ENCODE measurements around the gene DCLRE1A. TPM values are rescaled to one million over a fixed set of nuclear protein-coding genes. Genes with fewer than 3 reads are reported as not detected.

The DCLRE1A gene
- total and polyA plus RNA-seq, 9 of the 15 experiments (the other 6 are each of a cell fraction or from before 2014, with no cell fraction given), result 8.5 to 25.5 (median 15.5) TPM

DNA sequence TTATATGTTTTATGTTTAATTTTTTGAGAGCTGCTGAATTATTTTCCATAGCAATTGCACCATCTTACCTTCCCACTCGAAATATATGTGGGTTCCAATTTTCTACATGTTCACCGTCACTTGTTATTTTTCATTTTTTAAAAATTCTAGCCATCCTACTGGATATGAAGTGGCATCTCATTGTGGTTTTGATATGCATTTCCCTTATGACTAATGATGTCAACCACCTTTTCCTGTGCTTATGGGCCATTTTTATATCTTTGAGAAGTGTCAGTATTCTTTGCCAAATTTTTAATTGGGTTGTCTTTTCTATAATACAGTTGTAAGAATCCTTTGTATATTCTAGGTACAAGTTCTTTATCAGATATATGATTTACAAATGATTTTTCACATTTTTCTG lies 28.4 kb upstream of the DCLRE1A start:
- DNase-seq (ENCODE audit: extremely low read depth in 1 of 4, low spot score in 3 of 4) (no peak), FAIRE-seq (no peak), ATAC-seq (no peak)
- H3K4me1 ChIP-seq (replicated peaks in 1 of 2; ENCODE audit: control insufficient read depth in 2 of 2, insufficient read depth in 2 of 2, low read length in 2 of 2), result no peaks in the 10 kb centered on the region
- no peak overlapping the region for H3K4me2 ChIP-seq (ENCODE audit: insufficient read depth, low read length)
- CTCF ChIA-PET (ENCODE audit: low intra/inter-chr PET ratio), result no interaction called here
- no peaks in the 10 kb centered on the region for H3K9me1 ChIP-seq (ENCODE audit: control insufficient read depth, insufficient read depth, low read length)
- POLR2A ChIA-PET, result no interaction called here
- H3K79me2 ChIP-seq (ENCODE audit: control insufficient read depth, insufficient read depth, low read length), result 0 out of 3 replicates have a peak, but pooled peaks cover 2% of the 10 kb centered on the region
- intact Hi-C loops (cut with micrococcal nuclease), result no loop called here
- no peaks in the 10 kb centered on the region for H3K9me3 ChIP-seq (replicated peaks; ENCODE audit: control insufficient read depth, insufficient read depth, low read depth, low read length)
- WGBS (ENCODE audit: insufficient coverage, low coverage, missing lambda C conversion rate), result 87% methylated on average over 2 of the region's 2 CpGs
- H2AFZ ChIP-seq (ENCODE audit: low read depth, low read length), result no peak overlapping the region
- in situ Hi-C loops (cut with MboI), result no loop called here
- no peak overlapping the region for H3K4me3 ChIP-seq
- no peaks in the 10 kb centered on the region for H3K27me3 ChIP-seq (ENCODE audit: control insufficient read depth in 2 of 2, insufficient read depth in 2 of 2, low read length in 2 of 2)
- no peaks in the 10 kb centered on the region for H4K20me1 ChIP-seq (replicated peaks; ENCODE audit: control insufficient read depth, insufficient read depth, low read length)
- no TSS peak for BruUV-seq (replicated peaks)
- TF ChIP-seq DNMT1 (IDR thresholded peaks at IDR 0.05) (no peak), ZNF212 (CRISPR knock-in tag; IDR thresholded peaks at IDR 0.05) (no peak), ZNF23 (CRISPR knock-in tag; IDR thresholded peaks at IDR 0.05) (no peak), PTTG1 (tag; IDR thresholded peaks at IDR 0.05; ENCODE audit: low read depth) (no peak), ZNF507 (tag; conservative IDR thresholded peaks at IDR 0.05) (no peak), E2F3 (CRISPR knock-in tag; IDR thresholded peaks at IDR 0.05) (no peak), FIP1L1 (IDR thresholded peaks at IDR 0.05; ENCODE audit: low read depth, low read length, poor library complexity, severe bottlenecking) (no peak)
- no peak overlapping the region for H3K27ac ChIP-seq (ENCODE audit: extremely low read depth, low read depth, low read length)
- H3K36me3 ChIP-seq (ENCODE audit: control insufficient read depth, insufficient read depth, low read length), result peaks cover 50% of the 10 kb centered on the region; the same call in 2 of the 3 replicates
- no peak overlapping the region for H3K9ac ChIP-seq (ENCODE audit: insufficient read depth in 1 of 2, low read depth in 2 of 2, low read length in 2 of 2)

DNA sequence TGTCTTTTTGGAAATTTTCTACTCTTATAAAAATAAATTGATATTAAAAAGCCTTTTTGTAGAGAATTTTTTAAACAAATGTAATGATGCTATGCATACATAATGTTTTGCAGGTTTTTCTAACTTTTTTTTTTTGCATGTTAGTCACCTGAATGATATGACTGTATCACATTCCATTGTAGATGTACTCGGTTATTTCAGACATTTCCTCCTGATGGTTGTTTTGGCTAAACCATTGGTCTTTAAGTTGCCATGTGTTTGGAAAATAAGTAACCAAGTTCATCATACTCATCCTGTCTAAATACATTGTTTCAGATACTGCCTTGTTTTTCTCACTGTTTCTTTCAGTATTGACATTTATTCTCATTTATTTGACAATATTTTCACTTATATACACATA lies 26.4 kb upstream of the DCLRE1A start:
- BruUV-seq (replicated peaks), result no TSS peak
- POLR2A ChIA-PET, result no interaction called here
- H3K9me1 ChIP-seq (ENCODE audit: control insufficient read depth, insufficient read depth, low read length), result no peaks in the 10 kb centered on the region
- H3K27me3 ChIP-seq (ENCODE audit: control insufficient read depth in 2 of 2, insufficient read depth in 2 of 2, low read length in 2 of 2), result no peaks in the 10 kb centered on the region
- H3K9ac ChIP-seq (ENCODE audit: insufficient read depth in 1 of 2, low read depth in 2 of 2, low read length in 2 of 2), result no peak overlapping the region
- no peak overlapping the region for H2AFZ ChIP-seq (ENCODE audit: low read depth, low read length)
- intact Hi-C loops (cut with micrococcal nuclease) (no loop called here), in situ Hi-C loops (cut with MboI) (no loop called here)
- peaks cover 7% of the 10 kb centered on the region for H3K79me2 ChIP-seq (ENCODE audit: control insufficient read depth, insufficient read depth, low read length)
- DNase-seq (ENCODE audit: extremely low read depth in 1 of 4, low spot score in 3 of 4), result no peak
- no peak overlapping the region for H3K4me2 ChIP-seq (ENCODE audit: insufficient read depth, low read length)
- CTCF ChIA-PET (ENCODE audit: low intra/inter-chr PET ratio), result no interaction called here
- no peaks in the 10 kb centered on the region for H4K20me1 ChIP-seq (replicated peaks; ENCODE audit: control insufficient read depth, insufficient read depth, low read length)
- no peaks in the 10 kb centered on the region for H3K9me3 ChIP-seq (replicated peaks; ENCODE audit: control insufficient read depth, insufficient read depth, low read depth, low read length)
- WGBS (ENCODE audit: insufficient coverage, low coverage, missing lambda C conversion rate), result 93% methylated on average over 1 of the region's 1 CpG
- TF ChIP-seq WHSC1 (IDR thresholded peaks at IDR 0.05; ENCODE audit: low read length) (no peak), NFE2L1 (tag; IDR thresholded peaks at IDR 0.05; ENCODE audit: borderline replicate concordance, low read depth) (no peak), MXI1 (IDR thresholded peaks at IDR 0.05; ENCODE audit: low read depth, low read length) (no peak)
- TF ChIP-seq, protein P1, sequence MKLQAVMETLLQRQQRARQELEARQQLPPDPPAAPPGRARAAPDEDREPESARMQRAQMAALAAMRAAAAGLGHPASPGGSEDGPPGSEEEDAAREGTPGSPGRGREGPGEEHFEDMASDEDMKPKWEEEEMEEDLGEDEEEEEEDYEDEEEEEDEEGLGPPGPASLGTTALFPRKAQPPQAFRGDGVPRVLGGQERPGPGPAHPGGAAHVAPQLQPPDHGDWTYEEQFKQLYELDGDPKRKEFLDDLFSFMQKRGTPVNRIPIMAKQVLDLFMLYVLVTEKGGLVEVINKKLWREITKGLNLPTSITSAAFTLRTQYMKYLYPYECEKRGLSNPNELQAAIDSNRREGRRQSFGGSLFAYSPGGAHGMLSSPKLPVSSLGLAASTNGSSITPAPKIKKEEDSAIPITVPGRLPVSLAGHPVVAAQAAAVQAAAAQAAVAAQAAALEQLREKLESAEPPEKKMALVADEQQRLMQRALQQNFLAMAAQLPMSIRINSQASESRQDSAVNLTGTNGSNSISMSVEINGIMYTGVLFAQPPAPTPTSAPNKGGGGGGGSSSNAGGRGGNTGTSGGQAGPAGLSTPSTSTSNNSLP (IDR thresholded peaks at IDR 0.05; ENCODE audit: borderline replicate concordance, low read depth, low read length), result no peak
- TF ChIP-seq, protein P2, sequence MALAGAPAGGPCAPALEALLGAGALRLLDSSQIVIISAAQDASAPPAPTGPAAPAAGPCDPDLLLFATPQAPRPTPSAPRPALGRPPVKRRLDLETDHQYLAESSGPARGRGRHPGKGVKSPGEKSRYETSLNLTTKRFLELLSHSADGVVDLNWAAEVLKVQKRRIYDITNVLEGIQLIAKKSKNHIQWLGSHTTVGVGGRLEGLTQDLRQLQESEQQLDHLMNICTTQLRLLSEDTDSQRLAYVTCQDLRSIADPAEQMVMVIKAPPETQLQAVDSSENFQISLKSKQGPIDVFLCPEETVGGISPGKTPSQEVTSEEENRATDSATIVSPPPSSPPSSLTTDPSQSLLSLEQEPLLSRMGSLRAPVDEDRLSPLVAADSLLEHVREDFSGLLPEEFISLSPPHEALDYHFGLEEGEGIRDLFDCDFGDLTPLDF (CRISPR knock-in tag; IDR thresholded peaks at IDR 0.05), result no peak
- H3K4me3 ChIP-seq, result no peak overlapping the region
- no peak for FAIRE-seq
- no peak for ATAC-seq
- peaks cover 41% of the 10 kb centered on the region for H3K36me3 ChIP-seq (ENCODE audit: control insufficient read depth, insufficient read depth, low read length)
- no peaks in the 10 kb centered on the region for H3K4me1 ChIP-seq (replicated peaks in 1 of 2; ENCODE audit: control insufficient read depth in 2 of 2, insufficient read depth in 2 of 2, low read length in 2 of 2)
- H3K27ac ChIP-seq (ENCODE audit: extremely low read depth, low read depth, low read length), result no peak overlapping the region
